H1 (cell line): ENCODE results near the gene NSF. TPM values are rescaled to one million over a fixed set of nuclear protein-coding genes. Genes with fewer than 3 reads are reported as not detected.

Source experiments
- CTCF ChIA-PET: fragments of 300-600 bp; sonication (Branson Sonifier 250); formaldehyde crosslinking; loops from one replicate; lab custom pipeline; 2021; ENCODE audit not compliant: partially characterized antibody; lab: Charles Lee
- POLR2A ChIA-PET: fragments of 300-600 bp; sonication (Branson Sonifier 250); formaldehyde crosslinking; loops from one replicate; lab custom pipeline; 2021; ENCODE audit warnings: inconsistent platforms; ENCODE audit not compliant: partially characterized antibody; lab: Charles Lee
- DNase-seq, 2 experiments: peaks; one replicate each; pipeline versions ENCODE4 v3.0.0 to v3.0.0-alpha.2; 2010 to 2022; ENCODE audit warnings: low spot score in 2 of 2, low read depth in 1 of 2, mixed read lengths in 1 of 2
- FAIRE-seq: peaks from 2 replicates; lab custom pipeline; 2011; peaks lifted over from hg19 to GRCh38; lab: Jason Lieb, UNC
- H2AFZ ChIP-seq: 2 replicates; pipeline ENCODE4 v1.8.1; 2012; ENCODE audit warnings: low read length, inconsistent platforms
- H2AK5ac ChIP-seq: 2 replicates; pipeline ENCODE4 v1.6.1; 2013; ENCODE audit warnings: low read depth, low read length
- H2BK120ac ChIP-seq: replicated peaks from 2 replicates; pipeline ENCODE3; 2013; ENCODE audit warnings: low read depth, low read length, inconsistent platforms
- H2BK12ac ChIP-seq: 2 replicates; pipeline ENCODE4 v1.6.1; 2013; ENCODE audit warnings: low read depth, low read length
- H2BK15ac ChIP-seq: 2 replicates; pipeline ENCODE4 v1.6.1; 2013; ENCODE audit warnings: low read length
- H2BK20ac ChIP-seq: 2 replicates; pipeline ENCODE4 v1.6.1; 2013; ENCODE audit warnings: low read length
- H2BK5ac ChIP-seq: 2 replicates; pipeline ENCODE4 v1.6.1; 2013; ENCODE audit warnings: low read depth, low read length
- H3K14ac ChIP-seq: 2 replicates; pipeline ENCODE4 v1.6.1; 2013; ENCODE audit warnings: inconsistent platforms; ENCODE audit not compliant: insufficient read length
- H3K18ac ChIP-seq: 2 replicates; pipeline ENCODE4 v1.6.1; 2013; ENCODE audit warnings: low read length; ENCODE audit errors: extremely low read depth
- H3K23ac ChIP-seq: 2 replicates; pipeline ENCODE4 v1.6.1; 2013; ENCODE audit warnings: inconsistent platforms; ENCODE audit not compliant: insufficient read length
- H3K23me2 ChIP-seq: 2 replicates; pipeline ENCODE4 v1.6.1; 2013; ENCODE audit warnings: low read depth, low read length
- H3K27ac ChIP-seq: 2 replicates; pipeline ENCODE4 v1.6.1; 2011; ENCODE audit warnings: low read depth, low read length, inconsistent platforms
- H3K27me3 ChIP-seq, 4 experiments: replicated peaks in 1 of 4; 1 replicate in 1 of 4; 2 replicates in 3 of 4; pipeline versions ENCODE4 v1.6.1 to v1.8.1; 2011 to 2013; ENCODE audit warnings: low read length in 3 of 4, mild to moderate bottlenecking in 3 of 4, inconsistent platforms in 2 of 4, mixed read lengths in 2 of 4, moderate library complexity in 1 of 4; ENCODE audit not compliant: control insufficient read depth in 3 of 4, insufficient read depth in 3 of 4; ENCODE audit errors: extremely low read depth in 1 of 4
- H3K36me3 ChIP-seq, 4 experiments: 2 replicates each; pipeline versions ENCODE4 v1.6.1 to v1.8.1; 2011 to 2013; ENCODE audit warnings: mild to moderate bottlenecking in 4 of 4, low read length in 3 of 4, moderate library complexity in 2 of 4, control low read depth in 1 of 4, inconsistent platforms in 1 of 4; ENCODE audit not compliant: insufficient read depth in 4 of 4, control insufficient read depth in 2 of 4
- H3K4ac ChIP-seq: replicated peaks from 2 replicates; pipeline ENCODE3; 2013; ENCODE audit warnings: low read length, low read depth, mixed read lengths, inconsistent platforms; ENCODE audit not compliant: insufficient read length
- H3K4me1 ChIP-seq, 4 experiments: replicated peaks in 1 of 4; 1 replicate in 1 of 4; 2 replicates in 3 of 4; pipeline versions ENCODE4 v1.6.1 to v1.8.1; 2011 to 2013; ENCODE audit warnings: low read length in 3 of 4, inconsistent platforms in 2 of 4, mixed read lengths in 1 of 4; ENCODE audit not compliant: insufficient read depth in 4 of 4, control insufficient read depth in 3 of 4
- H3K4me2 ChIP-seq, 2 experiments: 2 replicates each; pipeline versions ENCODE4 v1.6.1 to v1.8.1; 2011 to 2013; ENCODE audit warnings: low read depth in 2 of 2, low read length in 2 of 2, control low read depth in 1 of 2, inconsistent platforms in 1 of 2, mild to moderate bottlenecking in 1 of 2; ENCODE audit not compliant: insufficient read depth in 1 of 2
- H3K4me3 ChIP-seq, 4 experiments: fragments of 200-600, 300-600 bp in 1 of 4; sonication (generic), shearing (Covaris generic), sonication (Bioruptor Twin) in 1 of 4; 2 replicates each; pipeline versions ENCODE4 v1.5.1 to v1.8.1; 2011 to 2016; ENCODE audit warnings: low read length in 4 of 4, low read depth in 3 of 4, control low read depth in 2 of 4, inconsistent platforms in 2 of 4, mild to moderate bottlenecking in 2 of 4, mixed read lengths in 1 of 4, moderate library complexity in 1 of 4; ENCODE audit not compliant: insufficient read depth in 2 of 4; ENCODE audit errors: extremely low read depth in 1 of 4
- H3K56ac ChIP-seq: replicated peaks from 2 replicates; pipeline ENCODE3; 2013; ENCODE audit warnings: low read depth, mild to moderate bottlenecking, mixed read lengths, low read length, inconsistent platforms; ENCODE audit not compliant: insufficient read length
- H3K79me1 ChIP-seq: 2 replicates; pipeline ENCODE4 v1.6.1; 2013; ENCODE audit warnings: low read depth, low read length, control low read depth
- H3K79me2 ChIP-seq, 2 experiments: 2 replicates each; pipeline versions ENCODE4 v1.6.1 to v1.8.1; 2012 to 2013; ENCODE audit warnings: low read length in 2 of 2, mild to moderate bottlenecking in 2 of 2, inconsistent platforms in 1 of 2; ENCODE audit not compliant: insufficient read depth in 2 of 2, control insufficient read depth in 1 of 2
- H3K9ac ChIP-seq, 4 experiments: replicated peaks in 1 of 4; 1 replicate in 1 of 4; 2 replicates in 3 of 4; pipeline versions ENCODE4 v1.6.1 to v1.8.1; 2011 to 2013; ENCODE audit warnings: low read depth in 3 of 4, low read length in 3 of 4, control low read depth in 2 of 4, mild to moderate bottlenecking in 2 of 4, moderate library complexity in 2 of 4, inconsistent platforms in 1 of 4; ENCODE audit errors: extremely low read depth in 1 of 4
- H3K9me3 ChIP-seq, 2 experiments: 2 replicates each; pipeline versions ENCODE4 v1.6.1 to v1.8.1; 2012 to 2013; ENCODE audit warnings: mild to moderate bottlenecking in 2 of 2, moderate library complexity in 2 of 2, control low read depth in 1 of 2, inconsistent platforms in 1 of 2, low read depth in 1 of 2, low read length in 1 of 2, mixed read lengths in 1 of 2; ENCODE audit not compliant: insufficient read depth in 2 of 2
- H4K20me1 ChIP-seq, 2 experiments: replicated peaks in 1 of 2; 2 replicates each; pipeline versions ENCODE3 to v1.8.1; 2011 to 2013; ENCODE audit warnings: inconsistent platforms in 2 of 2, low read length in 2 of 2, mild to moderate bottlenecking in 1 of 2; ENCODE audit not compliant: insufficient read depth in 2 of 2, control insufficient read depth in 1 of 2
- H4K5ac ChIP-seq: 2 replicates; pipeline ENCODE4 v1.6.1; 2013; ENCODE audit warnings: low read length, low read depth, mixed read lengths, inconsistent platforms; ENCODE audit not compliant: insufficient read length
- H4K8ac ChIP-seq: 2 replicates; pipeline ENCODE4 v1.8.0; 2013; ENCODE audit warnings: mild to moderate bottlenecking, moderate library complexity, low read length, inconsistent platforms; ENCODE audit not compliant: insufficient read depth; ENCODE audit errors: extremely low read depth
- H4K91ac ChIP-seq: replicated peaks from 2 replicates; pipeline ENCODE3; 2013; ENCODE audit warnings: low read length, mixed read lengths, inconsistent platforms; ENCODE audit not compliant: insufficient read length
- E2F6 ChIP-seq: IDR thresholded peaks from 2 replicates; pipeline ENCODE4 v1.6.1; 2012; ENCODE audit warnings: inconsistent platforms
- EP300 ChIP-seq, 2 experiments: IDR thresholded peaks; 1 replicate in 1 of 2; 2 replicates in 1 of 2; pipeline ENCODE4 v1.6.1; 2011 to 2012; ENCODE audit warnings: low read depth in 2 of 2, low read length in 2 of 2, mild to moderate bottlenecking in 2 of 2, borderline replicate concordance in 1 of 2, inconsistent platforms in 1 of 2, moderate library complexity in 1 of 2
- HDAC6 ChIP-seq: IDR thresholded peaks from one replicate; pipeline ENCODE4 v1.7.1; 2012; ENCODE audit warnings: low read depth, mild to moderate bottlenecking, inconsistent platforms, low read length, moderate library complexity
- JUN ChIP-seq: IDR thresholded peaks from 2 replicates; pipeline ENCODE4 v1.6.1; 2011; ENCODE audit warnings: low read depth, mild to moderate bottlenecking, improper control_type of control experiment, low read length
- RAD21 ChIP-seq, 2 experiments: IDR thresholded peaks in 1 of 2; conservative IDR thresholded peaks in 1 of 2; 2 replicates each; pipeline ENCODE4 v1.6.1; 2011; ENCODE audit warnings: low read depth in 2 of 2, low read length in 2 of 2, improper control_type of control experiment in 1 of 2, inconsistent platforms in 1 of 2, mild to moderate bottlenecking in 1 of 2, moderate library complexity in 1 of 2
- RFX5 ChIP-seq: IDR thresholded peaks from 2 replicates; pipeline ENCODE4 v1.6.1; 2011; ENCODE audit warnings: low read depth, low read length, improper control_type of control experiment, borderline replicate concordance
- ZNF274 ChIP-seq: IDR thresholded peaks from 2 replicates; pipeline ENCODE4 v1.7.0; 2012; ENCODE audit warnings: low read length, borderline replicate concordance; ENCODE audit errors: extremely low read depth
- WGBS, 2 experiments: shearing (Covaris generic) in 1 of 2; methylation state at CpG; one replicate each; pipeline versions ENCODE4 v1.1.6 to v1.1.7; 2013 to 2015; ENCODE audit warnings: low lambda C conversion rate in 2 of 2, mixed read lengths in 2 of 2, inconsistent platforms in 1 of 2, low coverage in 1 of 2, missing lambda C conversion rate in 1 of 2; ENCODE audit not compliant: insufficient replicate concordance in 2 of 2, insufficient coverage in 1 of 2, insufficient read length in 1 of 2; ENCODE audit errors: extremely low coverage in 1 of 2, missing lambda C conversion rate in 1 of 2; 5-methylcytosine and 5-hydroxymethylcytosine counted together
- polyA plus RNA-seq, 7 experiments: library from polyadenylated mRNA; depleted of rRNA in 3 of 7; stranded (reverse) in 5 of 7; unstranded in 2 of 7; fragments of >200 nt in 5 of 7; fragments of 200-250 nt in 2 of 7; gene quantifications; 1 replicate in 5 of 7; 2 replicates in 1 of 7; 4 replicates in 1 of 7; pipeline versions ENCODE4 v1.2.1 to v1.2.3, GENCODE V29; 2011 to 2013; ENCODE audit warnings: missing spikeins in 2 of 7, mixed read lengths in 2 of 7
- total RNA-seq: library from RNA; stranded (reverse); fragmentation: NEBNext Ultra II Directional; extraction: Animal tissue kit (Norgen Biotek cat#: 25700); gene quantifications from 2 replicates; pipeline ENCODE4 v1.2.1, GENCODE V29; 2021

Gene NSF
- total and polyA plus RNA-seq, 2 of the 8 experiments (the other 6 are each of a cell fraction or from before 2014, with no cell fraction given), result 13.0 to 27.7 TPM

GRCh38 chr17:46796956-46797530, 206.6 kb downstream of the NSF start:
- H3K27me3 ChIP-seq, result no peaks in the 10 kb centered on the region
- H4K8ac ChIP-seq, result no peak overlapping the region; the same call in 1 of the 2 replicates
- no peaks in the 10 kb centered on the region for H3K4me1 ChIP-seq
- no peak for DNase-seq
- no peak overlapping the region for H3K14ac ChIP-seq
- no peaks in the 10 kb centered on the region for H3K79me2 ChIP-seq
- no peak overlapping the region for H4K91ac ChIP-seq
- H3K18ac ChIP-seq, result no peak overlapping the region
- H4K5ac ChIP-seq, result no peak overlapping the region
- H3K4me3 ChIP-seq, result no peak overlapping the region
- H2BK15ac ChIP-seq, result no peak overlapping the region
- H3K23me2 ChIP-seq, result 0 out of 2 replicates have a peak, but pooled peaks cover 1% of the 10 kb centered on the region
- no peak overlapping the region for H3K4me2 ChIP-seq
- WGBS, 2 experiments, result 86% methylated on average over 8 of the region's 8 CpGs; no CpG with 5 or more reads in 1 of the 2 experiments
- no peaks in the 10 kb centered on the region for H3K36me3 ChIP-seq
- no peaks in the 10 kb centered on the region for H3K9me3 ChIP-seq
- CTCF ChIA-PET, result interaction anchor here (1.1 to 1.6 kb wide), 7 partner anchors 8 to 39 kb away, joined by 3 to 6 read pairs (median 6); no protein-coding TSS in a partner anchor
- H4K20me1 ChIP-seq, result peaks cover 0 to 3% of the 10 kb centered on the region in 2 experiments
- H3K56ac ChIP-seq, result no peak overlapping the region
- no peak overlapping the region for H2BK12ac ChIP-seq
- no peak overlapping the region for H3K9ac ChIP-seq
- H2AFZ ChIP-seq, result no peak overlapping the region
- H2AK5ac ChIP-seq, result 0 out of 2 replicates have a peak overlapping the region, but pooled peaks have one; percentile 40
- no peaks in the 10 kb centered on the region for H3K79me1 ChIP-seq
- TF ChIP-seq ZNF274 (no peak), HDAC6 (no peak), JUN (no peak), EP300 (IDR thresholded peaks at IDR 0.05; ENCODE audit: borderline replicate concordance in 1 of 2, low read depth in 2 of 2, low read length in 2 of 2) (no peak), RFX5 (no peak), E2F6 (no peak), RAD21 (IDR thresholded peaks at IDR 0.05 in 1 of 2, conservative IDR thresholded peaks at IDR 0.05 in 1 of 2; ENCODE audit: low read depth in 2 of 2, low read length in 2 of 2) (no peak)
- no peak overlapping the region for H2BK20ac ChIP-seq
- no peak overlapping the region for H3K23ac ChIP-seq
- POLR2A ChIA-PET, result interaction anchor here (0.8 kb wide), 1 partner anchor 163 kb away, joined by 3 read pairs; no protein-coding TSS in a partner anchor
- FAIRE-seq, result no peak
- no peak overlapping the region for H2BK120ac ChIP-seq
- H2BK5ac ChIP-seq, result no peak overlapping the region
- no peak overlapping the region for H3K27ac ChIP-seq
- H3K4ac ChIP-seq, result no peak overlapping the region
